ENCODE data around the gene TANK. TPM values are rescaled to one million over a fixed set of nuclear protein-coding genes. Genes with fewer than 3 reads are reported as not detected.

TANK gene
- total and polyA plus RNA-seq, 2 donors (not counting 1 experiment from before 2014, with no cell fraction given), result 96.4 to 104 TPM

DNA sequence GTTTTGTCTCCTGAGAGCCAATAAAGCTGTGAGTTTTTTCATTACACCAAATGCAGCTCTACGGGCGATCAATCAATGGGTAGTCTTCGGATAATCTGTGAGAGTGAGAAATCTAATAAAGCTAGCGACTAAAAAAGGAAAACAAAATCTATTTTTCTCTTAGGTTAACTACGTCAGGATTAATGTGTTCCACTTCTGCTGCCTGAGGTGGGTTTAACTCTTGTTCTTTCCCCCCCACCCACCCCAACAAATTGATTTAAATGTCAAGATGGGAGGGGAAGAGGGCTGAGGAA is 85.0 kb downstream of the TANK start:
- Histone ChIP-seq H4K20me1 (ENCODE audit: control insufficient read depth, extremely low read depth, insufficient read depth, low read length) (no peaks in the 10 kb centered on the region), H3K36me3 (ENCODE audit: control insufficient read depth, insufficient read depth, low read length) (no peaks in the 10 kb centered on the region), H3K27ac (ENCODE audit: insufficient read depth, low read length) (no peak overlapping the region), H3K9me3 (ENCODE audit: control insufficient read depth, insufficient read depth, low read depth, low read length) (no peaks in the 10 kb centered on the region), H3K4me1 (ENCODE audit: control insufficient read depth, extremely low read depth, insufficient read depth, low read length) (no peaks in the 10 kb centered on the region), H2AFZ (ENCODE audit: low read length) (no peak overlapping the region), H3K9ac (ENCODE audit: insufficient read depth, low read length) (no peak overlapping the region), H3K27me3 (ENCODE audit: control insufficient read depth, insufficient read depth, low read length) (peaks cover 2% of the 10 kb centered on the region), H3K4me3 (replicated peaks in 1 of 4; ENCODE audit: control extremely low read depth in 1 of 4, insufficient read depth in 1 of 4, low read depth in 3 of 4, low read length in 4 of 4) (no peak overlapping the region), H3K79me2 (ENCODE audit: control insufficient read depth, insufficient read depth, low read length) (no peaks in the 10 kb centered on the region), H3K4me2 (ENCODE audit: extremely low read depth, insufficient read depth, low read length) (no peak overlapping the region)
- TF ChIP-seq, protein P1, sequence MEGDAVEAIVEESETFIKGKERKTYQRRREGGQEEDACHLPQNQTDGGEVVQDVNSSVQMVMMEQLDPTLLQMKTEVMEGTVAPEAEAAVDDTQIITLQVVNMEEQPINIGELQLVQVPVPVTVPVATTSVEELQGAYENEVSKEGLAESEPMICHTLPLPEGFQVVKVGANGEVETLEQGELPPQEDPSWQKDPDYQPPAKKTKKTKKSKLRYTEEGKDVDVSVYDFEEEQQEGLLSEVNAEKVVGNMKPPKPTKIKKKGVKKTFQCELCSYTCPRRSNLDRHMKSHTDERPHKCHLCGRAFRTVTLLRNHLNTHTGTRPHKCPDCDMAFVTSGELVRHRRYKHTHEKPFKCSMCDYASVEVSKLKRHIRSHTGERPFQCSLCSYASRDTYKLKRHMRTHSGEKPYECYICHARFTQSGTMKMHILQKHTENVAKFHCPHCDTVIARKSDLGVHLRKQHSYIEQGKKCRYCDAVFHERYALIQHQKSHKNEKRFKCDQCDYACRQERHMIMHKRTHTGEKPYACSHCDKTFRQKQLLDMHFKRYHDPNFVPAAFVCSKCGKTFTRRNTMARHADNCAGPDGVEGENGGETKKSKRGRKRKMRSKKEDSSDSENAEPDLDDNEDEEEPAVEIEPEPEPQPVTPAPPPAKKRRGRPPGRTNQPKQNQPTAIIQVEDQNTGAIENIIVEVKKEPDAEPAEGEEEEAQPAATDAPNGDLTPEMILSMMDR (conservative IDR thresholded peaks at IDR 0.05 in 1 of 2, IDR thresholded peaks at IDR 0.05 in 1 of 2; ENCODE audit: low read depth in 1 of 2, low read length in 2 of 2), result no peak
- no peak for TF ChIP-seq EZH2 (IDR thresholded peaks at IDR 0.05; ENCODE audit: low read length, missing control alignments)
- DNase-seq (ENCODE audit: low read depth in 2 of 2), result no peak

DNA sequence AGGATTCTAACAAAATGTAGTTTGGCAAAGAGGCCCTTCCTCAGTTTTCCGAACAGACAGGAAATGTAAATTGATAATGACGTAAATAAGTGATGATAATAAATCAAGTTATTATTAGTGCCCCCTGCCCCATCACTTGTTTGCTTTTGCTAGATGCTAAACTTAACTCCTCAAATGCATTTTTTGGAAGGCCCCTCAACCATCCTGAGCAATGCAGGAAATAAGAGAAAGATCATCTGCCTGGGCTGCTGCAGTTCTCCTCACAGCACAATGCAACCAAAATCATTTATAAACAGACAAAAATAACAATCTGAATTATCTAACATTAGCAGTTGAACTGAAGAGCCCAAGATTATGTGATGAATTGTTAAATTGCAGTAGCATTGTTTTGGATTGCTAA is 85.4 kb downstream of the TANK start:
- H2AFZ ChIP-seq (ENCODE audit: low read length), result no peak overlapping the region
- no peaks in the 10 kb centered on the region for H3K4me1 ChIP-seq (ENCODE audit: control insufficient read depth, extremely low read depth, insufficient read depth, low read length)
- H3K9ac ChIP-seq (ENCODE audit: insufficient read depth, low read length), result no peak overlapping the region
- peaks cover 2% of the 10 kb centered on the region for H3K27me3 ChIP-seq (ENCODE audit: control insufficient read depth, insufficient read depth, low read length)
- no peaks in the 10 kb centered on the region for H3K9me3 ChIP-seq (ENCODE audit: control insufficient read depth, insufficient read depth, low read depth, low read length)
- H3K36me3 ChIP-seq (ENCODE audit: control insufficient read depth, insufficient read depth, low read length), result no peaks in the 10 kb centered on the region
- no peak overlapping the region for H3K27ac ChIP-seq (ENCODE audit: insufficient read depth, low read length)
- H4K20me1 ChIP-seq (ENCODE audit: control insufficient read depth, extremely low read depth, insufficient read depth, low read length), result no peaks in the 10 kb centered on the region
- no peak for TF ChIP-seq EZH2 (IDR thresholded peaks at IDR 0.05; ENCODE audit: low read length, missing control alignments)
- TF ChIP-seq, protein P1 (conservative IDR thresholded peaks at IDR 0.05 in 1 of 2, IDR thresholded peaks at IDR 0.05 in 1 of 2; ENCODE audit: low read depth in 1 of 2, low read length in 2 of 2), result no peak
- no peak overlapping the region for H3K4me3 ChIP-seq (replicated peaks in 1 of 4; ENCODE audit: control extremely low read depth in 1 of 4, insufficient read depth in 1 of 4, low read depth in 3 of 4, low read length in 4 of 4)
- no peak overlapping the region for H3K4me2 ChIP-seq (ENCODE audit: extremely low read depth, insufficient read depth, low read length)
- H3K79me2 ChIP-seq (ENCODE audit: control insufficient read depth, insufficient read depth, low read length), result no peaks in the 10 kb centered on the region
- DNase-seq (ENCODE audit: low read depth in 2 of 2), result no peak

DNA sequence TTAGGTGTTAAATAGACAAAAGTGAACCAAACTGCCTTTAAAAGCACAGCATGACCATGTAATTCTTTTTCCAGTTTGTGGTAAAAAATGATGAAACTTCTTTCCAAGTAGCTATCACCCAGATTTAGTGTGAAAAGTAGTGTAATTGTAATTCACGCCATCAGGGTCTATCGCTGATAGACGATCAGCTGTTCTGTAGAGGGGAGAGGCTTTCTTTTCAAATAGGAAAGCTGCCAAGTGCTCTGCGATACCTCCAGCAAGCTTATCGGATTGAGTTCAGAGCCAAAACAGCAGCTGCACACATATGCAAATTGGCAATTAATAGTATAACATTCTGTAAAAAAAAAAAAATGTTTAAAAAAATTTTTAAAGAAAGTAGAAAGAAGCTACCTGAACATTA is 86.1 kb downstream of the TANK start:
- Histone ChIP-seq H3K4me1 (ENCODE audit: control insufficient read depth, extremely low read depth, insufficient read depth, low read length) (no peaks in the 10 kb centered on the region), H3K4me2 (ENCODE audit: extremely low read depth, insufficient read depth, low read length) (no peak overlapping the region), H3K9me3 (ENCODE audit: control insufficient read depth, insufficient read depth, low read depth, low read length) (no peaks in the 10 kb centered on the region), H3K27ac (ENCODE audit: insufficient read depth, low read length) (no peak overlapping the region), H4K20me1 (ENCODE audit: control insufficient read depth, extremely low read depth, insufficient read depth, low read length) (no peaks in the 10 kb centered on the region), H3K9ac (ENCODE audit: insufficient read depth, low read length) (no peak overlapping the region), H3K27me3 (ENCODE audit: control insufficient read depth, insufficient read depth, low read length) (peaks cover 2% of the 10 kb centered on the region), H2AFZ (ENCODE audit: low read length) (no peak overlapping the region), H3K36me3 (ENCODE audit: control insufficient read depth, insufficient read depth, low read length) (no peaks in the 10 kb centered on the region), H3K79me2 (ENCODE audit: control insufficient read depth, insufficient read depth, low read length) (no peaks in the 10 kb centered on the region), H3K4me3 (replicated peaks in 1 of 4; ENCODE audit: control extremely low read depth in 1 of 4, insufficient read depth in 1 of 4, low read depth in 3 of 4, low read length in 4 of 4) (no peak overlapping the region)
- no peak for DNase-seq (ENCODE audit: low read depth in 2 of 2)
- TF ChIP-seq EZH2 (IDR thresholded peaks at IDR 0.05; ENCODE audit: low read length, missing control alignments), result no peak
- TF ChIP-seq, protein P1 (conservative IDR thresholded peaks at IDR 0.05 in 1 of 2, IDR thresholded peaks at IDR 0.05 in 1 of 2; ENCODE audit: low read depth in 1 of 2, low read length in 2 of 2), result no peak

All from fibroblast of lung (primary cell).